Activated CD8-positive, alpha-beta memory T cell treated with anti-CD3 and anti-CD28 coated beads for 24 hours (primary cell): ENCODE measurements around the gene SATB2.

Experiments
- DNase-seq: peaks from one replicate; pipeline ENCODE4 v3.0.0-alpha.2; 2020

SATB2 gene

DNA sequence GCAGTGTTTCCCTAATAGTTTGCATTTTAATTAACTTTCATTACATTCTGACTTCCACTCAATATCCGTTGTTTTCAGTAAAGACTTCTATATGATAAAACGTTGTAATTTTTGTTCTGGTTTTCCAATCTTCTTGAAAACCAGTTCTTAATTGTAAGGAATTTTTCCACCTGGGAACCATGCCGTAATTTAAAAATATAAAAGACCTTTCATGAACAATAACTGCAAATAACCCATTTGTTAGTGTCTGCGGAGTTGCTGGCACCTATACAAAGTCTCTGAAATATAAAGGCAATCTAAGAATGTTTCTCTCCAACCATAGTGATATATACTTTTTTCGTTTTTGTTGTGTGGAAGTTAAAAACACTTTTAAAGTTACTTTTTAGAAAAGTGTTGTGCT lies 7.7 kb upstream of the SATB2 start:
- no peak for DNase-seq

DNA sequence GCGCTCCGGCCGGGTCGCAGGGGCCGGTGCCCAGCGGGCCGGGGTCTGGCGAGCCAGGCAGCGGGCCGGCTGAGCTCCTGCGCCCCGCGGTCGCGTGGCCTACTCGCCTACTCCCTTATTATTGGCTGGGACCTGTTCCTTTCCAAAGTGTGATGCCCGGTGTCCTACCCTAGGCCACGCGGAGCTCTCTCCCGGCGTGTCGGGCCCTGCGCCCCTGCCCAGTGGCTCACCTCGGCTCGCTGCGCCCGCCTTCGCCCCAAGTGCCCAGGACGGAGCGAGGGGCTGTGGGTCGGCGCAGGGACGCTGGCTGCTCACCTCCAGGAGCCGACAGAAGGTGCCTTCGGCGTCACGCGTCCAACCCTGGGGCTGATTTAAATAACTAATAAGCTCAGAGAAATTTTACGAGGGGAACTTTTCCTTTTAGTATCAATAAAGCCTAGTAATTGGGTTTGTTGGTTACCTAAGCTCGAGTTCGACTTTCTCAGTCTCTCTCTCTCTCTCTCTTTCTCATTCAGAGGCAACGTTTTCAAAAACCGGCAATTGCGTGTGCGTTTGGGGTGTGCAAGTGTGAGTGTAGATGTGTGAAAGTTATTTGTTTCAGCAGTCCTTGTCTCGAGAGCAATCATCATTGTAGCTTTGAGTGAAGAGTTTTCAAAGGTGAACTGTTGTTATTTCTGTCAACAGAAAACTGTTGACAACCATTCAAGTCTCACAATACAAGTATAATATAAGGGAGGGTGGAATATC lies 7.0 kb upstream of the SATB2 start:
- no peak for DNase-seq

DNA sequence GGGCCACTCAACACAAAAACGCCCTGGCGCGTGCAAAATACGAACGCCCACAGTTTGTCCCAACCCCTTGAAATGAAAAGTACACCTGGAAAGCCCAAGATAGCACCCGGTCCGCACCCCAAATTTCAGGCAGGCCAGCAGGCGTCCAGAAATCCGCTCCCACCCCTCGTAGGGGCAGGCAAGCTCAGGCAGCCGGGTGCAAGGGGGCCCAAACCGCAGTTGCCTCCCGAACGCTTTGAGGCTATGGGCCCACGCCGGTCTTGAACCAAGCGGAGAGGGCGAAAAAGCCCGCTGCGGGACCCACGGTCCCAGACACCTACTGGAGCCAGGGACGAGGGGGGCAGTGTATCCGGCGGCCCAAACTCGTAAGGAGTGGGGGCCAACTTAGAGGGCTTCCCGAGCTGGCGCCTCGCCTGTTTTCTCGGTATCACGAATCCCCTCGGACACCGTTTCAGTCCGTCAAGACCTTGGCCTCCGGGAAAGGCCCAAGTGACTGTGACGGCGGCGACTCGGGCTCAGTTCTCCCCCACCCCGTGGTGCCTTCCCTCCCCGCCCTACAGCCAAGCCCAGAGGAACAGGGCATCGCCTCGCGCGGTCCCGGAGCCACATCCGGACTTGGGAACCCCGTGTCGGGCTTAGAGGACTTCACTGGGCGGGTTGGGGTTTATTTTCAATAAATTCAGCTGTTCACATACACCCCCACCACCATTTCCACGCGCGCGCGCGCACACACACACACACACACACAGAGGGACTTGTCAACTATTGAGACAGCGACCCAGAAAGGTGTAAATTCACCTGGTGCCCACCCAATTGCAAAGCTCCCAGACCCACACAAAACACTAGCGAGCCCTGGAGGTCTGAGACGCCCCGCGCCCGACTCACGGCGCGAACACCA lies 6.2 kb upstream of the SATB2 start:
- no peak for DNase-seq

DNA sequence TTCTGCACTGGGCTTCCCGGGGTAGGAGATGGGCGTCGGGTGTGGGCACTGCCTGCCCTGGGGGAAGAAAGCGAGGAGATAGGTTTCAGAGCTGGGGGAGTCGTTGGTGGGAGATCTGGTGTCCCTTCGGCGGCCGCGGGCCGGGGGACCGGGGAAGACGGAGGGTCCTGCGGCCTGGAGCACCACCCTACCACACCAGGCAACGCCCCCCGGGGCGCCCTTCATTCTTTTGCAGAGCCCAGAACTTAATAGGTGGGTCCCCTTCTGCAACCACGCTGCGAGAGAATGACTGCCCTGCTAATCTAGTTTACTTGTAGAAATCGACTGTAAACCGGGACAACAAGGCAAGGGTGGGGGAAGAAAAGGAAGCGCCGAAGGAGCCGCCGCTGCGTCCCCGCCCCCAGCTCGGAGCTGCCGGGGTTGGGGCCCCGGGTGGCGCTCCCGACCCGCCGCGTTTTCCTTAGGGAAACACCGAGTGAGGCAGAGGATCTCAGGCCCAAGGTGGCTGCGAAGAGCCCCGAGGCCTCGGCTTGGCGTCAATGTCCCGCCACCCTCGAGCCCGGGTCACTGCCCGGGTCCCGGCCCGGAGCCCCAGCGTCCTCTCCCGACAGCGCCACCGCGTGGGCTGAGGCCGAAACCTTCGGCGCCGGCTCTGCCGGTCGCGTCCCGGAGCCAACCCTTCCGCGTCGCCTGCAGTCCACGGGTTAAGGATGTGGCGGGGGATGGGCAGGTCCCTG lies 5.4 kb upstream of the SATB2 start:
- no peak for DNase-seq

DNA sequence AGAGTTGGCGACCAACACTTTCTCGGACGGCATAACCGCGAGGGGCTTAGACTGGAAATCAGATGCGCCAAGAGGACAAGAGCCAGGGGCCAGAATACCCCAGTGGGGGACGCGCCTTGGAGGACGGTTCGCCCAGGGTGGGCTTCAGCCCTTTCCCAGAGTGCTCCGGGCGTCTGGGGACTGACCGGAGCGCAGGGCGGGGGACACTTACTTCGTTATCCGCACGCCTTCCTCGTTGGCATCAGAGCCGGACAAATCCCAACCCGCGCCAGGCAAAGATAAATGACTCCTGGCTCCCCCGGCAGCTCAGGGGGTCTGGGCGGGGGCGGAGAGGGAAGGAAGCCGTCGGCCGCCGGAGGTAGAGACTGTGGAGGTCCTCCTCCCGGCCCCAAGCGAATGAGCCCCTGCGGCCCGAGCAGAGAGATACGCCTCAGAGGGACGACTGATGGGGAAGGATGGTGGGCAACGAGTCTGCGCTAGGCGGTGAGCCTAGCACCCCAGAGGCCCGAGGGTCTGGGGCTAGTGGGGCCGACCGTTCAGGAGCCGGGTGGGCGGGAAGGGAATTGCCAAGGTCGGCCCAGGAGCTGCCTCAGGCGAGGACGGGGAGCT lies 4.7 kb upstream of the SATB2 start:
- DNase-seq = no peak

DNA sequence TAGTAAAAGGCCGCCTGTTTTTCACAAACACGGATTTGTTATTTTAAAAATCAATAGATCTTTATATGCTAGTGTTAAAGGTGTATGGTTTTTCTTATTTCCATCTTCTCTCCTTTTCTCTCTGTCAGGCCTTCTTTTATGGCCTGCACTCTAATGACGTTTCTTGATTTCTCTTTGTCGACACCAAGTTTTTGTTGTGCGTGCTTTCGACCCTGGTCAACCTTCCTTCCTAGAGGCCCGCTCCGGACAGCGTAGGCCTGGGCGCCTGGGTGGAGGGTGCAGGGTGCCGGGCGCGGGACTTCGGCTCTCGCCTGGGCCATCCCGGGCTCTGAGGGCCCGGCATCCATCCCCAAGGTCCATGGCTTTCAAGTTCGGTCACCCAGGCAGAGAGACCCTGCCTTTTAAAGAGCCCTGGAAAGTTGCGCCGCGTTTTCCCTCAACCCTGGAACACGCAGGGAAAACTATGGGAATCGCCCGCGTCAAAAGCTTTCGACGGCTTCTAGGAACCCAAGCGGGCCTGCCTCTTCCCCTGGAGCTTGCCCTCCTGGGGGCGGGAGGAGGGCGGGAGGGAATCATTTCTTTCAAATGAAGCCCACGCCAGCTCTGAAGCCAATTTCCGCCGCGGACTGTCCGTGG lies 4.1 kb upstream of the SATB2 start:
- no peak for DNase-seq

DNA sequence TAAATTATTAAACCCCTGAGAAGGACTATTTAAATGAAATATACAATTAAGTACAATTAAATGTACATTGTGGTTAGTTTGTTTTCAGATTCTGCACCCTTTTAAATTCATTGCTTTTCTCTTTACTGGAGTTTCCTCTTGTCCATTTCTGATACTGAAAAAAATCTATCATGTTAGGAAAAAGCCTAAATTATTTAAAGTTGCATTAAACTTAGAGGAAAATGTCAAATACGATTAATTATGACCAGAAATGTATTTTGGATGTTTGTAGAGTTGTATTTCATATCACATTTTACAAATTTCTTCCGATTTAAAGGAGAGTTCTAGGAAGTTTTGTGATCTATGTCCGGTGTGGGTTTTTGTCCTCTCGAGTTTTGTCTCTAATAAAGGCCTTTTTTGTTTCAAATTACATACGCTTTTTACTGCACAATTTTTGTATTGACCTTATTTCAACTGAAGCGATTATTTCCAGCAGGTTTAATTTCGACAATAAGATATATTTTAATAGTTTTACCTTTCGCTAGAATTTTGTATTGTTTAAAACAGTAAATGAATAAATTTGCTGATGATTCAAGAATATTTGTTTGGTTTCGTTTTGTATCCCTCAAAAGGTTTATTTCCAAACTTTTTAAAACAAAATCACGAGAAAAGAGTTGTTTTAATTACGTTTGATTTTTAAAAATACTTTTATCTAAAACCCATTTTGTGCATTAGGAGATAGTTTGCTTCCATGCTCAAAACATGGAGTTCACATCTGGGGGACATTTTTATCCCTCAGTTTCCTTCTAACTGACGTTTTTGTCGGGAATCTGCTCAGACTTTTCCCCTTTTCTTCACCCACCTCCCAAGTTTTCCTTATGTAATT lies 3.3 kb upstream of the SATB2 start:
- no peak for DNase-seq

DNA sequence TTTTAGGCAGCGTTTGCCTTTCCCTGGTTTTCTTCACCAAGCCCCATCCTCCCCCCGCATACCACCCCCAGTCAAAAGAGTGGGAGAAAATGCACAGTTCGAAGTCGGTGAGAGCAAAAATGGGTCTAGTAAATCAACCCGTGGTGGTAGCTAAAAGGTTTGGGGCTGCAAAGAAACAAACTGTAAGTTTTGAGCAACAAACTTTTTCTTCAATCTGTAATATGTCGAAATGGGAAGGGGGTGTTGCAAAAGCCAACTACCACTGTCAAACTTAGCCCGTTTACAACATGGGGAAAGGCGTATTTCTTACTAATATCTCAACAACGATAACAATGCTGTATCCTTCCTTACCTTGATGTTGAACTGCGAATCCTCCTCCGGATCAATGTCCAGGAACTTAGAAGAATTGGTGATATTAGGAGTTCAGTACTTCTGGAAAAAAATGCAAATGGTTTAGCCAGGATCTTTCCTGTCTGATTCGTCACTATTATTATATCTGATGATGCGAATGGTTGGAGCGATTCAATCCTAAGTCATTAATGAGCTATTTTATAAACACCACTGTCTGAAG lies 2.4 kb upstream of the SATB2 start:
- no peak for DNase-seq

DNA sequence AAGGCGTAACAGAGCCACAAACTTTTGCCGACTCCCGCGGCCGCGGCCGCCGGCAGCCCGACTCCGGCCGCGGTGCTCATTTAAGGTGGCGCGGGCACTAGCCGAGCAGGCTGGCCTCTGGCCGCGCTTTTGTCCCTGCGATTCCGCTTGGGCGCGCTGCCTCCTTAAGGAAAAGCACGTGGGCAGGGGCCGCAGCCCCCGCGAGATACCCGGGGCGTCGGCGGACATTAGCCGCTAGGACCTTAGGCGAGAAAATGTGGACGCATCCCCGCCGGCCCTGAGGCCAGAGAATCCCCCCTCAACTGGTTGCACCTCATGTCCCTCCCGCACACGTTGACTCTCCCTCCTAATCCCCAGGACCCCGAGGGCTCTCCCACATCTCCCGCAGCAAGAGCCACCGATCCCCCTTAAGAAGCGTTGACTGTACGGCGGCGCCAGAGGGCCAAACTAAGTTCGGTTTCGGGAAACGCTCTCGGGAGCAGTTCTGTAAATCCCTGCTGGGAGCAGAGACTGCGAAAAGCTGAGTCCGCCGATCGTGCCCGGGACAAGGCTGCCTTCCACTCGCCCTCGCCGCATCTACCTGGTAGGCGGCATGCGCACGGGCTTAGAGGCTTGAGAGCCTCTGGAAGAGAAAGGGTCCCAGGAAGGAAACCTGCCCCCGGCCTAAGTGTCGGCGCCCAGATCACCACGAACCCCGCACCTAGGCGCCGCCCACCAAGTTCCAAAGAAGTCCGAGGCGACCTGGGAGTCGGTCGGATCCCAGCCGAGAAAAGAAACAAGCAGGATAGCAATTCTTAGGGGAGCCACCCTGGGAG lies 1.8 kb upstream of the SATB2 start:
- DNase-seq = peak; percentile 84

DNA sequence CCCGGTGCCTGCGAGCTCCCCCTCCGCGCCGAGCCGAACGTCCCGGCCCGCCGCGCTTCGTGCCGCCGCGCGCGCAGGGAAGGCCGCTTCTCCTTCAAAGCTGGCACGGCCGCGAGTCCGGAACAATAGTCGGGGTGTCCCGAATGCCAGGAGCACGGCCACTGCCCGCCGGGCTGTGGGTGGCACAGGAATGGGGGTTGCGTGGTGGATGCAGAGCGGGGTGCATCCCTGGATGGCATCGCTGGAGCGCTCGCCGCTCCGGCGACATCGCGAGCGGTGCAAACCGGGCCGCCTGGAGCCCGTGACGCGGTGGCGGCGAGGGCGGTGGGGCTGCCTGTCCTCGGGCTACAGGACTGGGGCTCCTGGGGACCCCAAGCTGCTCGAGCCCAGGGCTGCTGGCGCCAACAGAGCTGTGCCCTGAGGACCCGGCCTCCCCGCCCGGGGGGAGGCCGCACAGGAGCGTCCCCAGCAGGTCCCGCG lies 1.1 kb upstream of the SATB2 start:
- no peak for DNase-seq

DNA sequence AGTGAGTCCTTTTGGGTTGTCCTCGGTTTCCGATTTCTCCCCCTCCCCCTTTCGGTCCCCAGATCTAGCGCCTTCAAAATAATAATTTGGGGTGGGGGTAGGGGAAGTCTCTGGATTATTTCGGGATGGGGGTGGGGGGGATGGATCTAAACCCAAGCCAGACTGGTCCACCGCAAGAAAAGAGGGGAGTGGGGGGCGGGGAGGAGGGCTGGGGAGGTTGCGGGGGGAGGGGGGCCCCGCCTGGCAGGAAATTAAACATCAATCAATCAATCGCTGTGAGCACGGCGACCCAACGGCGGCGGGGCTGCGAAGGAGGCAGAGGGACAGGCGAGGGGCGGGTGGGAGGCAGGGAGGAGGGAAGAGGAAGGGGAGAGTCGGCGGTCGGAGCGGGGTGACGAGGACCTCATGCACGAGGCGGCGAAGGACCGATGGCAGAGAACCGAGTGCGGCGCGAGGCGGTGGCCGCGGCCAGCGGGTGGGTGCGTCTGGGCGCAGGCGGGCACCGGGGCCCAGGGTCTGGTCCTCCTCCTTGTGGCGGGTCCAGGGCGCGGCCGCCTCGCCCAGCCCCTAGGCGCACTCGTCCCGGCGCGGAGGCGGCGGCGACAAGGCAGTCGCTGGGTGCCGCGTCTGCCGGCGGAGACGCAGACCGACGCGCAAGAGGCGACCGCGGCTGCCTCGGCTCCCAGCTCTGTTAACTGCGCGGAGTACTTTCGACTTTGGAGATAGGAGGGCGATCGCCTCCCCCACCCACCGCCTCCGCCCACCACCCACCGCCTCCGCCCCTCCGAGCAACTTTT lies 468 bp upstream of the SATB2 start:
- no peak for DNase-seq

DNA sequence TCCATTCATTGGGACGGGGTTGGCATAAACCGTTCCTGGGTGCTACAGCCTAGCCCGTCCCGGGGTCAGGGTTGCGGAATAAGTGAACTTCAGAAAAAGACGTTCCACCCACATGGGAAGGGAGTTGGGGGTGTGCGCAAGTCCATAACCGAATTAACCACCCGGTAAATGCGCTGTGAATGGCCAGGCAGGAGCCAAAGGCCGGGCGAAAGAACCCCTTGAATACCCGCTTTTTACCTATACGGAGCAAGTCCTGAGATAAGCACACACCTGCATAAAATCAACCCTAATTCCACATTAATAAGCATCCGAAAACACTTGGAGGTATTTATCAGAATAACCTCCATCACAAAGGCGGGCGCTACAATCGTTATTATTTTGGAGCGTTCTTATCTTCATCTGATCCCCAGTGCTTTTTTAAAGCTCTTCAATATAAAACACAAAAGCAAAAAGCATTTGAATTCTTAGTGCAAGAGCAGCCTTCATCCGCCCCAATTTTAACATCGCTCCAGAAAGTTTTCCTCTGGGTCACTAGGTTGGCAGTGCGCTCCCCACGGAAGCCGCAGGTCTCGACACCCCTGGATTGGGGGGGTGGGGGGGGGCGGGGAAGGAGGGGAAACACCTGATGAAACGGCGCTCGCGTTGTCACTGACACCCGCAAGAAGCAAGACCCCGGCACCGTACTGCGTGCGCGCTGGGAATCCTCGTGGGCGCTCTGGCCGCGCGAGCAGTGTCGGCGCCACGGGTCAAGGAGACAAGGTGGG lies 1.2 kb downstream of the SATB2 start:
- DNase-seq = no peak

DNA sequence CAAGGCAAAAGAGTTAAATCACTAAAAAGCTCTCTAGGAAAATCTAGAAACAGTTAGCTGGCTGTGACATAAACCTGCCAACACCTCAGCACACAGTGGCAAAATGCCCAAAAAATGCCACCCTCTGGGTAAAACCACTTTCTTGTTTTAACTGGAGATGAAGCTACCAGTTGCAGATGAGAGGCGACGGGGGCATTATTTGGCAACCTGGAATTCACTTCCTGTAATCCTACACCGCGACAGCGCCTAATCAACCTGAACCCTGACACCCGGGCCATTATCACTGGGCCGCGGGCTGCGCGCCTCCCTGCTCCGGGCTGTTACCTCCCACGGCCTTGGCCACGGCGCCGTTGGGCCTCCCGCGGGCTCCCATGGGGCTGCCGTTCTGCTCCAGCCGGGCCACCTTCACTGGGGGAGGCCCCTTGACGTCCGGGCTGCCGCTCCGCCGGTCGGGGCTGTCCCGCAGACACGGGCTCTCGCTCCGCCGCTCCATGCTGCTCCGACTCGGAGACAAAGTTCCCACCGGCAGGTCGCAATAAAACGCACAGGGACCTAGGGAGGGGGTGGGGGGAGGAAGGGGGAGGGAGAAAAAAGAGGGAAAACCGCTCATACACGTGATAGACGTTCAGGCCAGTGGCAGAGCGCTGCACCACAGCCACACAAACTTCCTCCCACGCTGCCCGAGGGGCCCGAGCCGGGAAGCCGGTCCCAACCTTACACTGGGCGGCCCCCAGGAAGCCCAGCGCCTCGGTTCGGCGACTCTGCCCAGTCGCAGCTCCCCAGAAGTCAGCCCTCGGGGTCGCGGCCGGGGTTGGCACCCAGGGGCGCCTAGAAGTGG lies 2.0 kb downstream of the SATB2 start:
- no peak for DNase-seq

DNA sequence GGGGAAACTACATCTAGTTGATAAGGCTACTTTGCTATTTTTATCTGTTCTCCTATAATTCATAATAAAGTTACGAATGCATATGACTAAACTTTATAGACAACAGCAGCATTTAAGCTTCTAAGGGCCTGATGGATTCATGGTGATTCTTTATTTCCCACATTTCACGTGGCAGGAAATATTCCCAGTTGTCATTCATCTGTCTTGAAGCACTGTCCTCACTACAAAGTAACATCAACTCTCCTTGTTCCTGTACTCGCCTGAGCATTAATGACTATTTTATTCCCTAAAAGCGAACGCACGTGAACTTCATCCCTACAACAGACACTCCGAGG lies 2.6 kb downstream of the SATB2 start:
- no peak for DNase-seq

DNA sequence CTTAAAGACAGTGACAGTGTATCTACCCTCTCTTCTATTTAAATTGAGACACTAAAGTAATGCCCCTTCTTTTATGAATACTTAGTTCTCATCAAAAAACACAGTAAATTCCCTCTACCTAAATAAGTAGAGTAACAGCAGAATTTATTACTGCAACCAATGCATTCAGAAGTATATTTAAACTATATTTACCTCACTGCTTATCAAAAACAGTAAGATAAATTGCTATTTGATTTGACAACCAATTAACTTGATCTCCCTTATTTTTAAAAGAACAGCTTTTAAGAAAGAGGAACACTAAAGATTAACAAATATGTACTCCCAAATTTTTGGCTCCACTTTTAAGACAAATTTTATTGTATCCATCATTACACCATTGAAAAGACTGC lies 4.8 kb downstream of the SATB2 start:
- no peak for DNase-seq

DNA sequence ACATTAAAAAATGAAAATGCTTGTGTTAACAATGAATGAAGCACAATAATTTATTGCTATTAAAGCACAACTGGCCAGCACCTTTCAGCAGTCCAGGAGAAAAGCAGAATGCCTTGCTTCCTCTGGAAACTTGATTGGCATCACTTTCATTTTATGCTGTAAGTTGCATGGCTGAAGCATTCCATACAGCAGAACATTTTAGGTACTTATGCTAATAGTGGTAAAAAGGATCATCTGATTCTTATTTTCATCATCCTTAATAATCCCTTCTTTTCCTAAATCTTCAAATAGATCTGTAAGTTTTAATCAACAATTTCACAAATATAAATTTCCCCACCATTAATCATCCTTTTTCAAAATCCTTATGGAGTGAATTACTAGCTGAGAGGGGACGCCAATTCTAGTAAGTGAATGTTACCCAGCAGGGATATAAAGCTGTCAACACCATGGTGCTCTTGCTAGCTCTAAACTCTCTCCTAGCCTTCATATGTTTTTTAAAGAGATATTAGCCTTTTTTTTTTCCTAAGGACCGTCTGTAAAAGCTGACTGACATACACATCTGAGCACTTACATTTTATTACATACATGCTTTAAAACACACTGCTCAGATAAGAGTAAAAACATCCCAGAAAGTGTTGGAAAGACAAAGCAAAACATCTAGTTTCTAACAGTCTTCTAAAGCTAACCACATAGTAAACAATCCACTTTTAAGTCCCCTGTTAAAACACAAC lies 5.3 kb downstream of the SATB2 start:
- DNase-seq = no peak

DNA sequence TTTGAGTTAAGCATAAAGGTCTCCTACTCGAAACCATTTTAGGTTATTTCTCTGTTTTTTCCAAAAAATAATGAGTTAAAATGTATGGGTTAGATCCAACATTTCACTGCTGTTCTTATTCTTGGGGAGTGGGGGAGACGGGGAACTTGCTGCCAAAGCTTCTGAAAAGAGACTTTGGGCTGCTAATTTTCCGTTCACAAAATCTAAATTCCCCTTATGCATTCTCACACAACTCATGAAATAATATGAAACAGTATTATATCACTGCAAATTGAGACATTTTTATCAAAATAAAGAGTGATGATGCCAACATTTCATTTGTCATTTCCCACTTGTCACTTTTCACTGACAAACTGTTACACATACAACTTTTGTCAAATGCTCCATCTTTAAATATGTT lies 7.8 kb downstream of the SATB2 start:
- DNase-seq = no peak
